Caco-2 (cell line): Measurements from ENCODE around the gene SULT1C4. TPM values are rescaled to one million over a fixed set of nuclear protein-coding genes. Genes with fewer than 3 reads are reported as not detected.

ENCODE experiments used
- BruUV-seq: library from RNA; stranded (reverse); fragments of 400-500 nt; replicated peaks from 2 replicates; lab custom pipeline; 2021; lab: Mats Ljungman, UMichigan
- CTCF ChIA-PET: fragments of 300-600 bp; sonication (Branson Sonifier 250); formaldehyde crosslinking; loops from one replicate; lab custom pipeline; 2022; ENCODE audit warnings: antibody characterized with exemption; lab: Charles Lee
- POLR2A ChIA-PET: fragments of 300-600 bp; sonication (Branson Sonifier 250); formaldehyde crosslinking; loops from one replicate; lab custom pipeline; 2022; ENCODE audit warnings: antibody characterized with exemption; lab: Charles Lee
- DNase-seq, 2 experiments: peaks; one replicate each; pipeline versions ENCODE4 v3.0.0 to v3.0.0-alpha.2; 2020 to 2022
- H3K27me3 ChIP-seq: replicated peaks from 2 replicates; pipeline ENCODE4 v1.6.0; 2011; ENCODE audit warnings: low read length; ENCODE audit not compliant: control insufficient read depth, insufficient read depth
- H3K36me3 ChIP-seq: 2 replicates; pipeline ENCODE4 v1.5.1; 2011; ENCODE audit warnings: low read length; ENCODE audit not compliant: control insufficient read depth, insufficient read depth
- H3K4me1 ChIP-seq: fragments of 250-450 bp; sonication (Bioruptor Pico); 2 replicates; pipeline ENCODE4 v1.5.1; 2020; ENCODE audit warnings: mild to moderate bottlenecking
- H3K4me3 ChIP-seq: 2 replicates; pipeline ENCODE4 v1.5.1; 2011; ENCODE audit warnings: low read depth, mild to moderate bottlenecking, control low read depth, low read length
- H3K9me3 ChIP-seq: fragments of 250-450 bp; sonication (Bioruptor Pico); 2 replicates; pipeline ENCODE4 v1.5.1; 2020; ENCODE audit warnings: mild to moderate bottlenecking, moderate library complexity
- H3K27ac Mint-ChIP-seq: one replicate; pipeline ENCODE4 v1.8.0; 2022; ENCODE audit warnings: mixed read lengths; ENCODE audit not compliant: unreplicated experiment
- H3K27me3 Mint-ChIP-seq: one replicate; pipeline ENCODE4 v1.8.0; 2022; ENCODE audit warnings: mixed read lengths; ENCODE audit not compliant: insufficient read depth, unreplicated experiment
- H3K36me3 Mint-ChIP-seq: one replicate; pipeline ENCODE4 v1.8.0; 2022; ENCODE audit warnings: mild to moderate bottlenecking, mixed read lengths; ENCODE audit not compliant: insufficient read depth, unreplicated experiment
- H3K4me1 Mint-ChIP-seq: one replicate; pipeline ENCODE4 v1.8.0; 2022; ENCODE audit warnings: low read depth, mixed read lengths; ENCODE audit not compliant: unreplicated experiment
- H3K4me3 Mint-ChIP-seq: one replicate; pipeline ENCODE4 v1.8.0; 2022; ENCODE audit warnings: mild to moderate bottlenecking, moderate library complexity, mixed read lengths; ENCODE audit not compliant: unreplicated experiment
- H3K9me3 Mint-ChIP-seq: one replicate; pipeline ENCODE4 v1.8.0; 2022; ENCODE audit warnings: mixed read lengths; ENCODE audit not compliant: unreplicated experiment
- intact Hi-C: fragments of 100-400 bp; cut with micrococcal nuclease; formaldehyde crosslinking; loops from one replicate; pipeline ENCODE4 v1.10.0; 2022; ENCODE audit not compliant: unreplicated experiment
- total RNA-seq: library from RNA; stranded (reverse); gene quantifications from 2 replicates; pipeline ENCODE4 v1.2.3, GENCODE V29; 2022
- TF ChIP-seq, protein P1 (sequence below), 2 experiments: fragments of 200-600 bp in 1 of 2; IDR thresholded peaks; 1 replicate in 1 of 2; 2 replicates in 1 of 2; pipeline versions ENCODE4 v1.5.1 to v1.8.0; 2011 to 2022; ENCODE audit warnings: antibody characterized with exemption in 1 of 2, control low read depth in 1 of 2, inconsistent platforms in 1 of 2, low read depth in 1 of 2, low read length in 1 of 2, mild to moderate bottlenecking in 1 of 2, moderate library complexity in 1 of 2; ENCODE audit not compliant: insufficient read depth in 1 of 2, severe bottlenecking in 1 of 2, unreplicated experiment in 1 of 2

Gene SULT1C4
- total RNA-seq, 1 experiment from 2014 or later: 4.0 TPM

DNA sequence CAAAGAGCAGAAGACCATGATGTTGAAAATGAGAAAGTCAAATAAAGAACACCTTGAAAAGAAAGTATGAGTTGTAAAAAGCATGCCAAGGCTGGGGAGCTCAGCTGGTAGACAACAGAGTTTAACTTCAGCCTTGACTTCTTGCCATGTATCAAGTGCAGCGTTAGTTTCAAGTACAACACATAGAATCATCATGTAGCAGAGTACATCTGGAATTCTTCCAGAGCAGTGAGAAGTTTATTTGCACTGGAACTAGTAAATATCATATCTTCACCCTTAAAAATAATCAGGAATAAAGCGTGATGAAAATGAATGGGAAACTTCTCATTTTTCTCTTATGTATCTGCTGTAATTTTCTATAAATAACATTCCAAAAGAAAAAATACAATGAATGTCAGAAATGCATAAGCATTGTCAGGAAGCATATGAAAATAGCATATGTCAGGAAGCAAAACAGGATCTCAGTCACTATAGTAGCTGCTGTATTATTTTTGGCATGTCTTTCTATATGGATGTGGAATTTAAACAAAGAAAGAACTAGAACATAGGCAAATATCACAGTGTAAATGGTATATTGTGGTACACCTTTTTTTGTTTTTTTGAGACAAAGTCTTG lies 10.1 kb upstream of the SULT1C4 start:
- ChIA-PET POLR2A (no interaction called here), CTCF (no interaction called here)
- BruUV-seq: no TSS peak
- Mint-ChIP-seq H3K9me3 (peaks cover 18% of the 10 kb centered on the region), H3K4me1 (peaks cover 19% of the 10 kb centered on the region), H3K36me3 (no peaks in the 10 kb centered on the region), H3K27me3 (no peaks in the 10 kb centered on the region), H3K4me3 (no peak overlapping the region), H3K27ac (no peak overlapping the region)
- DNase-seq: no peak
- peaks cover 15% of the 10 kb centered on the region for H3K4me1 ChIP-seq
- intact Hi-C loops: no loop called here
- H3K36me3 ChIP-seq: no peaks in the 10 kb centered on the region
- H3K9me3 ChIP-seq: 0 out of 2 replicates have a peak, but pooled peaks cover 3% of the 10 kb centered on the region
- no peak overlapping the region for H3K4me3 ChIP-seq
- TF ChIP-seq, protein P1, sequence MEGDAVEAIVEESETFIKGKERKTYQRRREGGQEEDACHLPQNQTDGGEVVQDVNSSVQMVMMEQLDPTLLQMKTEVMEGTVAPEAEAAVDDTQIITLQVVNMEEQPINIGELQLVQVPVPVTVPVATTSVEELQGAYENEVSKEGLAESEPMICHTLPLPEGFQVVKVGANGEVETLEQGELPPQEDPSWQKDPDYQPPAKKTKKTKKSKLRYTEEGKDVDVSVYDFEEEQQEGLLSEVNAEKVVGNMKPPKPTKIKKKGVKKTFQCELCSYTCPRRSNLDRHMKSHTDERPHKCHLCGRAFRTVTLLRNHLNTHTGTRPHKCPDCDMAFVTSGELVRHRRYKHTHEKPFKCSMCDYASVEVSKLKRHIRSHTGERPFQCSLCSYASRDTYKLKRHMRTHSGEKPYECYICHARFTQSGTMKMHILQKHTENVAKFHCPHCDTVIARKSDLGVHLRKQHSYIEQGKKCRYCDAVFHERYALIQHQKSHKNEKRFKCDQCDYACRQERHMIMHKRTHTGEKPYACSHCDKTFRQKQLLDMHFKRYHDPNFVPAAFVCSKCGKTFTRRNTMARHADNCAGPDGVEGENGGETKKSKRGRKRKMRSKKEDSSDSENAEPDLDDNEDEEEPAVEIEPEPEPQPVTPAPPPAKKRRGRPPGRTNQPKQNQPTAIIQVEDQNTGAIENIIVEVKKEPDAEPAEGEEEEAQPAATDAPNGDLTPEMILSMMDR (IDR thresholded peaks at IDR 0.05; ENCODE audit: insufficient read depth in 1 of 2, low read depth in 1 of 2, low read length in 1 of 2, severe bottlenecking in 1 of 2, unreplicated experiment in 1 of 2): no peak
- no peaks in the 10 kb centered on the region for H3K27me3 ChIP-seq

- H3K4me3 ChIP-seq: no peak overlapping the region
- Mint-ChIP-seq H3K36me3 (no peaks in the 10 kb centered on the region), H3K9me3 (peaks cover 11% of the 10 kb centered on the region), H3K27ac (peak overlapping the region; percentile 39), H3K27me3 (no peaks in the 10 kb centered on the region), H3K4me3 (no peak overlapping the region), H3K4me1 (peaks cover 13% of the 10 kb centered on the region)
- no TSS peak for BruUV-seq
- CTCF ChIA-PET: interaction anchor here (1.4 kb wide), 1 partner anchor 267 kb away, joined by 3 read pairs; no protein-coding TSS in a partner anchor
- DNase-seq: no peak
- H3K4me1 ChIP-seq: peaks cover 15% of the 10 kb centered on the region
- TF ChIP-seq, protein P1 (IDR thresholded peaks at IDR 0.05; ENCODE audit: insufficient read depth in 1 of 2, low read depth in 1 of 2, low read length in 1 of 2, severe bottlenecking in 1 of 2, unreplicated experiment in 1 of 2): peak in 1 of 2 experiments; percentile 17
- intact Hi-C loops: loop anchor here (1.0 kb wide), 1 partner anchor 8 kb away; the partner anchor contains the start of gene SULT1C4
- 0 out of 2 replicates have a peak, but pooled peaks cover 3% of the 10 kb centered on the region for H3K9me3 ChIP-seq
- POLR2A ChIA-PET: no interaction called here
- no peaks in the 10 kb centered on the region for H3K36me3 ChIP-seq
- no peaks in the 10 kb centered on the region for H3K27me3 ChIP-seq
Measured at GRCh38 chr2:108369153-108369552, 8.6 kb upstream of the SULT1C4 start.

DNA sequence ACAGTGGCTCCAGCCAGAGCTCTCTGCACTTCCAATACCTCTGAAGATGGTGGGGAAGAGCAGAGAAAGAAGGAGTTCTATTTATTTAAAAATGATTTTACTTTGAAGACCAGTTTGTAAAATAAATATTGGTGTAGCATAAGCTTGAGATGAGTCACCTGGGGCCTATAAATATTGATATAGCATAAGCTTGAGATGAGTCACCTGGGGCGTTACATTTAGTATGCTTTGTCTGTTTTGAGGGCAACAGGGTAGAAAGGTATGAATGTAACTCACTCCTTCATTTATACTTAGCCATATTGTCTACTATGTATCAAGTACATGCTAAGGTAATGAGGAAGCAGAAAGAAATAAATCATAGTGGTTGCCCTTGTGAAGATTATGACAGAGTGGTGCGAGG lies 7.7 kb upstream of the SULT1C4 start:
- intact Hi-C loops: no loop called here
- Mint-ChIP-seq H3K27me3 (no peaks in the 10 kb centered on the region), H3K4me3 (no peak overlapping the region), H3K9me3 (peaks cover 1% of the 10 kb centered on the region), H3K36me3 (no peaks in the 10 kb centered on the region), H3K27ac (peak overlapping the region; percentile 39), H3K4me1 (peaks cover 13% of the 10 kb centered on the region)
- Histone ChIP-seq H3K36me3 (no peaks in the 10 kb centered on the region), H3K27me3 (no peaks in the 10 kb centered on the region), H3K4me3 (no peak overlapping the region), H3K9me3 (0 out of 2 replicates have a peak, but pooled peaks cover under 1% of the 10 kb centered on the region), H3K4me1 (peaks cover 15% of the 10 kb centered on the region)
- TF ChIP-seq, protein P1 (IDR thresholded peaks at IDR 0.05; ENCODE audit: insufficient read depth in 1 of 2, low read depth in 1 of 2, low read length in 1 of 2, severe bottlenecking in 1 of 2, unreplicated experiment in 1 of 2): no peak
- DNase-seq: peak in 1 of 2 experiments; percentile 49
- POLR2A ChIA-PET: interaction anchor here (0.6 kb wide), 1 partner anchor 79 kb away, joined by 3 read pairs; the partner anchor contains the start of gene GCC2
- CTCF ChIA-PET: interaction anchor here (1.4 kb wide), 1 partner anchor 266 kb away, joined by 3 read pairs; no protein-coding TSS in a partner anchor
- BruUV-seq: no TSS peak
